IMR-90 (cell line): ENCODE measurements around the gene DGKG. TPM values are rescaled to one million over a fixed set of nuclear protein-coding genes. Genes with fewer than 3 reads are reported as not detected.

Experiments used
- ATAC-seq: fragments of 200-7000 bp; cut with Tn5 transposase; 2 replicates; pipeline ENCODE4 v1.9.1; 2020; ENCODE audit warnings: low read depth, mild to moderate bottlenecking, moderate library complexity
- BruUV-seq: library from RNA; stranded (reverse); fragments of 400-500 nt; replicated peaks from 2 replicates; lab custom pipeline; 2021; lab: Mats Ljungman, UMichigan
- CTCF ChIA-PET: fragments of 300-600 bp; formaldehyde crosslinking; extraction: SDS; loops from one replicate; lab custom pipeline; 2021; ENCODE audit warnings: antibody characterized with exemption; lab: Yijun Ruan, JAX
- POLR2A ChIA-PET: fragments of 300-600 bp; sonication (Branson Sonifier 250); formaldehyde crosslinking; loops from one replicate; lab custom pipeline; 2022; ENCODE audit warnings: antibody characterized with exemption; ENCODE audit not compliant: unreplicated experiment; lab: Charles Lee
- DNase-seq: peaks from one replicate; pipeline ENCODE4 v3.0.0; 2013
- H2AFZ ChIP-seq: replicated peaks from 2 replicates; pipeline ENCODE3; 2013; ENCODE audit warnings: low read length, mild to moderate bottlenecking; ENCODE audit not compliant: poor library complexity
- H2AK5ac ChIP-seq: 2 replicates; pipeline ENCODE4 v1.6.1; 2013; ENCODE audit warnings: low read depth, low read length, inconsistent platforms
- H2AK9ac ChIP-seq: replicated peaks from 2 replicates; pipeline ENCODE3; 2013; ENCODE audit warnings: mild to moderate bottlenecking, low read depth, low read length, moderate library complexity; ENCODE audit not compliant: poor library complexity
- H2BK120ac ChIP-seq: 2 replicates; pipeline ENCODE4 v1.6.1; 2013; ENCODE audit warnings: low read depth, low read length, inconsistent platforms
- H2BK15ac ChIP-seq: 3 replicates; pipeline ENCODE4 v1.6.1; 2013; ENCODE audit warnings: low read depth, low read length, inconsistent platforms
- H2BK20ac ChIP-seq: 2 replicates; pipeline ENCODE4 v1.6.1; 2013; ENCODE audit warnings: low read depth, mild to moderate bottlenecking, inconsistent platforms, low read length, moderate library complexity
- H2BK5ac ChIP-seq: 2 replicates; pipeline ENCODE4 v1.6.1; 2013; ENCODE audit warnings: mild to moderate bottlenecking, low read depth, low read length, inconsistent platforms; ENCODE audit not compliant: poor library complexity, severe bottlenecking
- H3K14ac ChIP-seq: replicated peaks from 2 replicates; pipeline ENCODE4 v1.6.1; 2013; ENCODE audit warnings: low read depth, low read length, inconsistent platforms
- H3K18ac ChIP-seq: 2 replicates; pipeline ENCODE4 v1.6.1; 2013; ENCODE audit warnings: low read depth, low read length, control low read depth
- H3K23ac ChIP-seq: 2 replicates; pipeline ENCODE4 v1.6.1; 2013; ENCODE audit warnings: low read depth, low read length, inconsistent platforms
- H3K27ac ChIP-seq: 2 replicates; pipeline ENCODE4 v1.5.1; 2013; ENCODE audit warnings: mild to moderate bottlenecking, control low read depth, low read length; ENCODE audit not compliant: insufficient read depth
- H3K27me3 ChIP-seq: 2 replicates; pipeline ENCODE4 v1.6.1; 2013; ENCODE audit warnings: low read length; ENCODE audit not compliant: control insufficient read depth, insufficient read depth
- H3K36me3 ChIP-seq: 2 replicates; pipeline ENCODE4 v1.6.1; 2013; ENCODE audit warnings: low read length, mixed read lengths; ENCODE audit not compliant: control insufficient read depth, insufficient read depth
- H3K4ac ChIP-seq: 2 replicates; pipeline ENCODE4 v1.6.1; 2013; ENCODE audit warnings: low read depth, low read length, inconsistent platforms
- H3K4me1 ChIP-seq: 2 replicates; pipeline ENCODE4 v1.6.1; 2013; ENCODE audit warnings: low read length, mixed read lengths; ENCODE audit not compliant: control insufficient read depth, insufficient read depth
- H3K4me2 ChIP-seq: 2 replicates; pipeline ENCODE4 v1.6.1; 2013; ENCODE audit warnings: low read depth, mild to moderate bottlenecking, control low read depth, low read length, moderate library complexity
- H3K4me3 ChIP-seq: 2 replicates; pipeline ENCODE4 v1.5.1; 2013; ENCODE audit warnings: low read depth, mild to moderate bottlenecking, control low read depth, low read length, moderate library complexity; ENCODE audit not compliant: insufficient read depth
- H3K56ac ChIP-seq: 2 replicates; pipeline ENCODE4 v1.6.1; 2013; ENCODE audit warnings: low read length, inconsistent platforms; ENCODE audit not compliant: insufficient read depth; ENCODE audit errors: extremely low read depth
- H3K79me1 ChIP-seq, 2 experiments: 2 replicates each; pipeline ENCODE4 v1.6.1; 2013; ENCODE audit warnings: low read length in 2 of 2, inconsistent platforms in 1 of 2, low read depth in 1 of 2
- H3K9ac ChIP-seq: 2 replicates; pipeline ENCODE4 v1.6.1; 2013; ENCODE audit warnings: low read depth, low read length, control low read depth
- H3K9me1 ChIP-seq: 2 replicates; pipeline ENCODE4 v1.6.1; 2013; ENCODE audit warnings: low read length, inconsistent platforms; ENCODE audit not compliant: insufficient read depth
- H3K9me3 ChIP-seq: 2 replicates; pipeline ENCODE4 v1.6.1; 2013; ENCODE audit warnings: low read length; ENCODE audit not compliant: control insufficient read depth, insufficient read depth
- H4K20me1 ChIP-seq: 2 replicates; pipeline ENCODE4 v1.6.1; 2013; ENCODE audit warnings: low read length, inconsistent platforms; ENCODE audit not compliant: insufficient read depth
- H4K5ac ChIP-seq: 2 replicates; pipeline ENCODE4 v1.6.1; 2013; ENCODE audit warnings: mild to moderate bottlenecking, low read depth, low read length, control low read depth
- H4K8ac ChIP-seq, 2 experiments: 2 replicates each; pipeline ENCODE4 v1.6.1; 2013; ENCODE audit warnings: low read depth in 2 of 2, low read length in 2 of 2, control low read depth in 1 of 2, inconsistent platforms in 1 of 2
- H4K91ac ChIP-seq: 2 replicates; pipeline ENCODE4 v1.6.1; 2013; ENCODE audit warnings: low read depth, low read length, inconsistent platforms; ENCODE audit not compliant: insufficient read depth
- BHLHE40 ChIP-seq: fragments of 150-350 bp; IDR thresholded peaks from 2 replicates; pipeline ENCODE4 v1.6.1; 2016; ENCODE audit warnings: mild to moderate bottlenecking, low read depth, low read length
- CEBPB ChIP-seq: IDR thresholded peaks from 2 replicates; pipeline ENCODE4 v1.6.1; 2012; ENCODE audit warnings: low read depth, low read length, improper control_type of control experiment
- CHD1 ChIP-seq: IDR thresholded peaks from 2 replicates; pipeline ENCODE4 v1.6.1; 2012; ENCODE audit warnings: low read depth, low read length, improper control_type of control experiment
- ELK1 ChIP-seq: fragments of 150-350 bp; IDR thresholded peaks from 2 replicates; pipeline ENCODE4 v1.6.1; 2016; ENCODE audit warnings: low read depth, mild to moderate bottlenecking, low read length, moderate library complexity, borderline replicate concordance
- FOS ChIP-seq: fragments of 150-350 bp; IDR thresholded peaks from 2 replicates; pipeline ENCODE4 v1.6.1; 2016; ENCODE audit warnings: low read depth, low read length
- MAFK ChIP-seq: IDR thresholded peaks from 2 replicates; pipeline ENCODE4 v1.6.1; 2012; ENCODE audit warnings: low read depth, low read length, improper control_type of control experiment
- MAZ ChIP-seq: IDR thresholded peaks from 2 replicates; pipeline ENCODE4 v1.6.1; 2012; ENCODE audit warnings: low read depth, mild to moderate bottlenecking, low read length, improper control_type of control experiment, moderate library complexity, borderline replicate concordance
- MXI1 ChIP-seq: IDR thresholded peaks from 2 replicates; pipeline ENCODE4 v1.6.1; 2012; ENCODE audit warnings: low read depth, mild to moderate bottlenecking, low read length, moderate library complexity, borderline replicate concordance
- NFE2L2 ChIP-seq: fragments of 150-350 bp; IDR thresholded peaks from 2 replicates; pipeline ENCODE4 v1.6.1; 2016; ENCODE audit warnings: low read depth, mild to moderate bottlenecking, low read length
- POLR2A ChIP-seq: IDR thresholded peaks from 2 replicates; pipeline ENCODE4 v1.6.1; 2012; ENCODE audit warnings: mild to moderate bottlenecking, low read depth, low read length
- RAD21 ChIP-seq: IDR thresholded peaks from 2 replicates; pipeline ENCODE4 v1.6.1; 2012; ENCODE audit warnings: low read length, improper control_type of control experiment
- RCOR1 ChIP-seq: IDR thresholded peaks from 2 replicates; pipeline ENCODE4 v1.6.1; 2012; ENCODE audit warnings: mild to moderate bottlenecking, low read length, improper control_type of control experiment; ENCODE audit not compliant: insufficient replicate concordance
- RFX5 ChIP-seq: IDR thresholded peaks from 2 replicates; pipeline ENCODE4 v1.8.0; 2012; ENCODE audit warnings: low read depth, mild to moderate bottlenecking, low read length, moderate library complexity
- SMC3 ChIP-seq: fragments of 150-350 bp; IDR thresholded peaks from 2 replicates; pipeline ENCODE4 v1.6.1; 2016; ENCODE audit warnings: low read depth, mild to moderate bottlenecking, antibody characterized with exemption, low read length, moderate library complexity
- USF2 ChIP-seq: fragments of 150-350 bp; IDR thresholded peaks from 2 replicates; pipeline ENCODE4 v1.6.1; 2017; ENCODE audit warnings: mild to moderate bottlenecking, antibody characterized with exemption, low read length, low read depth
- WGBS, 2 experiments: methylation state at CpG; one replicate each; pipeline versions ENCODE4 v1.1.5 to v1.1.7; 2013; ENCODE audit warnings: missing lambda C conversion rate in 2 of 2; ENCODE audit not compliant: insufficient read length in 1 of 2; ENCODE audit errors: extremely low coverage in 2 of 2; 5-methylcytosine and 5-hydroxymethylcytosine counted together
- dilution Hi-C: fragments of 300-500 bp; cut with HindIII; formaldehyde crosslinking; loops from one replicate; pipeline ENCODE4 v1.14.3; 2018; ENCODE audit warnings: low sequenced_read_pairs; ENCODE audit not compliant: unreplicated experiment
- in situ Hi-C: fragments of 300-500 bp; cut with MboI; formaldehyde crosslinking; loops from 3 replicates; pipeline ENCODE4 v1.14.3; 2019; ENCODE audit warnings: low sequenced_read_pairs, inconsistent platforms, mixed read lengths
- intact Hi-C: fragments of 100-400 bp; cut with micrococcal nuclease; formaldehyde crosslinking; loops from 2 replicates; pipeline ENCODE4 v1.10.0; 2022
- polyA plus RNA-seq, 3 experiments: library from polyadenylated mRNA; depleted of rRNA; stranded (reverse); fragments of >200 nt; gene quantifications; 2 replicates each; pipeline ENCODE4 v1.2.3, GENCODE V29; 2012; ENCODE audit warnings: low replicate concordance in 1 of 3
- total RNA-seq: library from RNA; depleted of rRNA; stranded (reverse); fragments of >200 nt; gene quantifications from 2 replicates; pipeline ENCODE4 v1.2.3, GENCODE V29; 2012
- TF ChIP-seq, protein P1 (sequence below): conservative IDR thresholded peaks from 2 replicates; pipeline ENCODE4 v1.5.1; 2012; ENCODE audit warnings: mild to moderate bottlenecking, low read depth, low read length, improper control_type of control experiment

DGKG gene
- total and polyA plus RNA-seq, 2 of the 4 experiments (the other 2 are of a cell fraction): 1.2 to 4.1 TPM

- TF ChIP-seq MXI1: no peak
- TF ChIP-seq CEBPB: no peak
- TF ChIP-seq CHD1: no peak
- TF ChIP-seq RAD21: no peak
- TF ChIP-seq, protein P1, sequence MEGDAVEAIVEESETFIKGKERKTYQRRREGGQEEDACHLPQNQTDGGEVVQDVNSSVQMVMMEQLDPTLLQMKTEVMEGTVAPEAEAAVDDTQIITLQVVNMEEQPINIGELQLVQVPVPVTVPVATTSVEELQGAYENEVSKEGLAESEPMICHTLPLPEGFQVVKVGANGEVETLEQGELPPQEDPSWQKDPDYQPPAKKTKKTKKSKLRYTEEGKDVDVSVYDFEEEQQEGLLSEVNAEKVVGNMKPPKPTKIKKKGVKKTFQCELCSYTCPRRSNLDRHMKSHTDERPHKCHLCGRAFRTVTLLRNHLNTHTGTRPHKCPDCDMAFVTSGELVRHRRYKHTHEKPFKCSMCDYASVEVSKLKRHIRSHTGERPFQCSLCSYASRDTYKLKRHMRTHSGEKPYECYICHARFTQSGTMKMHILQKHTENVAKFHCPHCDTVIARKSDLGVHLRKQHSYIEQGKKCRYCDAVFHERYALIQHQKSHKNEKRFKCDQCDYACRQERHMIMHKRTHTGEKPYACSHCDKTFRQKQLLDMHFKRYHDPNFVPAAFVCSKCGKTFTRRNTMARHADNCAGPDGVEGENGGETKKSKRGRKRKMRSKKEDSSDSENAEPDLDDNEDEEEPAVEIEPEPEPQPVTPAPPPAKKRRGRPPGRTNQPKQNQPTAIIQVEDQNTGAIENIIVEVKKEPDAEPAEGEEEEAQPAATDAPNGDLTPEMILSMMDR: no peak
- TF ChIP-seq RFX5: no peak
- TF ChIP-seq ELK1: no peak
- TF ChIP-seq MAZ: no peak
- TF ChIP-seq BHLHE40: no peak
- TF ChIP-seq FOS: no peak
- TF ChIP-seq POLR2A: no peak
- TF ChIP-seq NFE2L2: no peak
- TF ChIP-seq USF2: no peak
- no peak for TF ChIP-seq MAFK
- TF ChIP-seq SMC3: no peak
- TF ChIP-seq RCOR1: no peak
- H3K9me1 ChIP-seq: no peaks in the 10 kb centered on the region
- H2BK5ac ChIP-seq: no peak overlapping the region
- H3K4me1 ChIP-seq: no peaks in the 10 kb centered on the region
- ATAC-seq: no peak
- no peak overlapping the region for H4K91ac ChIP-seq
- no peak overlapping the region for H3K14ac ChIP-seq
- in situ Hi-C loops (no loop called here), dilution Hi-C loops (no loop called here), intact Hi-C loops (no loop called here)
- BruUV-seq: no TSS peak
- no peak overlapping the region for H3K4ac ChIP-seq
- H2AK9ac ChIP-seq: no peak overlapping the region
- no peak for DNase-seq
- no peak overlapping the region for H3K9ac ChIP-seq
- H2BK15ac ChIP-seq: no peak overlapping the region
- POLR2A ChIA-PET: no interaction called here
- H4K5ac ChIP-seq: no peak overlapping the region
- no peak overlapping the region for H2BK120ac ChIP-seq
- H2BK20ac ChIP-seq: no peak overlapping the region
- H3K23ac ChIP-seq: no peak overlapping the region
- no peak overlapping the region for H3K18ac ChIP-seq
- no peaks in the 10 kb centered on the region for H3K9me3 ChIP-seq
- no peaks in the 10 kb centered on the region for H3K79me1 ChIP-seq
- no peaks in the 10 kb centered on the region for H4K20me1 ChIP-seq
- no peak overlapping the region for H2AFZ ChIP-seq
- H2AK5ac ChIP-seq: no peak overlapping the region
- H3K4me2 ChIP-seq: no peak overlapping the region
- H4K8ac ChIP-seq: no peak overlapping the region
- WGBS, 2 experiments: no CpG with 5 or more reads among the region's 4 CpGs
- no peak overlapping the region for H3K27ac ChIP-seq
- H3K36me3 ChIP-seq: no peaks in the 10 kb centered on the region
- H3K56ac ChIP-seq: no peak overlapping the region
- CTCF ChIA-PET: no interaction called here
- no peak overlapping the region for H3K4me3 ChIP-seq
- H3K27me3 ChIP-seq: peaks cover 52% of the 10 kb centered on the region
Observed at GRCh38 chr3:186119499-186119898, 242.5 kb downstream of the DGKG start.
